GM19395 (cell line): ENCODE data around the gene NXF1.
"Not testable (repeated sequence)": the region's sequence is repeated elsewhere in the genome, so short reads cannot be mapped to it uniquely, and the experiment has no call there.

Source experiments
- ATAC-seq: cut with Tn5 transposase; IDR thresholded peaks from one replicate; pipeline ENCODE4 v1.9.1; 2021; ENCODE audit warnings: mild to moderate bottlenecking, moderate library complexity; ENCODE audit not compliant: unreplicated experiment

The NXF1 gene

DNA sequence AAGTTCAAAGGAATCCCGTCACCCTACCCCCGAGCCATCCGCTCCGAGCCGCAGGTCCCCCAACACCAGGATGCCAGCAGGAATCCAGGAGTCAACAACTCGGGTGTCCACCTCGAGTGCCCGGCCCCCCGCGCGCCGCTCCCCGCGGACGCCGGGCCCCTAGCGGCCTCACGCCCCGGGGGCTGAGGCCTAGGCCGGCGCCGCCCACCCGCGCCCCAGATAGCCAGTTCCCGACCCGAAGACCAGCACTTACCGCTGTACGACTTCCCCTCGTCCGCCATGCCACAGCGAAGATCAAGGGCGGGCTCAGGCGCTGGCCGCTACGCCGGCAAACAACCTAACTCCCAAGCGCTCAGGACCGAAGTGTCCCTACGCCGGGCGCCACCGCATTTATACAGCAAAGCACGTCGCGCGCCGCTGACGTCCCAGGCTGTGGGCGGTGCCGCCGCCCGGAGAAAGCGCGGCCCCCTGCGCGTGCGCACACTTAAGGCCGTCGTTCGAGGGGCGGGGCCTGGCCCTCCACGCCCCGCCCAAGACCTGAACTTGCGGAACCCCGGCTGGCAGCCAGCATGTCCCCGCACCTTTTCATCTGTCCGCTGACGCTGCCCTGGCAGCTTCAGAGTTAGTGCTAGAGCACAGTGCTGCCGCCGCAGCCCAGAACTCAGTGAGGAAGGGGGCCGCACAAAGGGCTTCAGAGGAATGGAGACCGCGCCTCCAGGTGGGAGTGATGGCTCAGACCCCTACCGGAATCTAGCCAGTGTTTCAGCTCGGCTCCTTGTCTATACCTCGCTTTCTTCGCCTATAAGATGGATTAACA lies at the start of gene NXF1:
Gene NXF1 (minus strand): TSS at position 365 of the 817 bp plus-strand sequence. CDS start 84 bp downstream, at position 281.
- peak; percentile 81 for ATAC-seq

DNA sequence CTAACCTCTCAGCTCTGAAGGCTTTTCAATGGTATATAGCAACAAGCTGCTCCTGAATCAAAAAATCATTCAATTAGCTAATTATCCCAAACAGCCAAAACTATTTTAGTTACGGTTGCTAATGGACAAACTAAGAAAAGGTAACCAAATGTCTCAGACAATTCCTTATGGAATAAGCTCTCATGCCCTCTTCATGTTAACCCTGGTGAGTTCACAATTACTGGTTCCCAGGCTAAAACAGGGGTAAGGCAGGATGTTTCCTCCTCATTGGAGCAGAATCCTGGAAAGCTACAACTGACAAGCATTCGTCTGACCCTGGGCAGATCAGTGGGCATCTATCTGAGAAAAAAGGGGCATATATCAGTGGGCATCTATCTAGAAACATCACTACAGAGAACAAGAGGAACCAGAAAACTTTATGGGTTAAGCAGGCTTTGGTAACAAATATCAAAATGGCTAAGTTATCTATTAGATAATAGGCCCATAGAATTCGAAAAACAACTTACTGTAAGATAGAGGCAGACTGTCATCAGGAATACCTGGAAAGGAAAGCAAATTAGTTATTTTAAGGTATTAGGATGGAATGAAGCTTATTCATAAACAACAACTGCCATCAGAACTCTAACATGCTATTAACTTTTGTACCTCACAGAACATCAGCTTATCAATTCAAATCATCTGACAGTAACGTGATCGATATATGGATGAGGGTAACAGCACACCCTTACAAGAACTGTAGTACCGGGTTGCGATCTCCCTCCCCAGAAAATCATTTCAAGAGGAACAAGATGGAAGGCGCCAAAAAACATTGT lies 49.0 kb upstream of the NXF1 start:
- ATAC-seq: no peak

DNA sequence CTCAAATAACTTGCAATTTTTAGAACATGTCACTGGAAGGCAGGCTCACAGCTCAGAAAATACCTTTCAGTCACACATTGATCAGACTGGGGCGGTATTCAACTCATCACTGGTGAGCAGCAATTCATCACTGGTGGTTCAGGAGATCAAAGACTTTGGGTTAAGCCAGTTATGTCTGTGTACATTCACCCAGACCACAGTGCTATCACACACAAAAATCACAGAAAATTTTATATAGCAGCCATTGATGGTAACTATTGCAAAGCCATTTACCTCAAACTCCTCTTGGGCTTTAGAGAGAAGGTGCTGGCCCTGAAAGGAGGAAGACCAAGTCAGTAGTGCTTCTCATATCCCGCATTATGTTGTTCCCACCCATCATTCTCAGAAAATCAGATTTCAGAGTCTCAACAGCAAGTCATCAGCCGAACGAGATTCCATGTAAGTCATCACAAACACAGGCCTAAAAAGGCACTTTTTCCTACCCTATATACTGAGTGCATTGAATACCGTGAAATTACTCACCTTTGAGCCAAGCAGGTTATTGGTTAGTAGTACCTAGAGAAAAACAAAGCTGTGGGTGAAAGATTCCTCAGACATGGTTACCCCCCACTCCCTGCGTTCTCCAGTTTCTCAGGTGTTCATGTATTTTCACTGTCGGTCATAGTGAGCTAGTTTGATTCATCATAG lies 48.2 kb upstream of the NXF1 start:
- ATAC-seq: no peak

DNA sequence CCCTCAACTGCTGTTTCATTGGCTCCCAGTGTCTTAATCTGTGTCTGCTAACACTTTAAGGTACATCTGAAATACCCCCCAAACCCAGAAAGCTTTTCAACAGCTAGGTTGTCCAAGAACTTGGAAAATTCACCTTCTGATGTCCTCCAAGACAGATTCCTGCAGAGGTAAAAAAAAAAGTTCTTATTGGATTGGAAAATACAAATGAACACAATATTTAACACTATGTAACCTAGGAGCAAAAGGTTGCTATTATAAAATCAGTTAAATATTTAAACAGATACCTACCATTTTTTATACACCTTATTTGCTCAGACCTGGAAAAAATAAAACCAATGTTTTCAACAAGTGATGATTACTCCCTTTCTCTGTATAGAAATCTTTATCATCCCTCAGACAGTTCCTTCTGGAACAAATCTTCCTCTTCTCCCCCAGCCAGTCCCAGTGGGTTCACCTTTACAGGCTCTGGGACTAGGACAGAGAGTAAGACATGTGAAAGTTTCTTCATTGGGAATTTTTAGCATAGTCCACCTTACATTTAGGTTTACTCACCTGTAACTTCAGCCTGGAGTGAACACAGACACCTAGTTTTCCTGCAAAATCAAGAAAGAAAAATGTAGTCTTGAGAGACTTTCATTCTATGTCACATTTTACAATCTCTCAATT lies 47.4 kb upstream of the NXF1 start:
- no peak for ATAC-seq

DNA sequence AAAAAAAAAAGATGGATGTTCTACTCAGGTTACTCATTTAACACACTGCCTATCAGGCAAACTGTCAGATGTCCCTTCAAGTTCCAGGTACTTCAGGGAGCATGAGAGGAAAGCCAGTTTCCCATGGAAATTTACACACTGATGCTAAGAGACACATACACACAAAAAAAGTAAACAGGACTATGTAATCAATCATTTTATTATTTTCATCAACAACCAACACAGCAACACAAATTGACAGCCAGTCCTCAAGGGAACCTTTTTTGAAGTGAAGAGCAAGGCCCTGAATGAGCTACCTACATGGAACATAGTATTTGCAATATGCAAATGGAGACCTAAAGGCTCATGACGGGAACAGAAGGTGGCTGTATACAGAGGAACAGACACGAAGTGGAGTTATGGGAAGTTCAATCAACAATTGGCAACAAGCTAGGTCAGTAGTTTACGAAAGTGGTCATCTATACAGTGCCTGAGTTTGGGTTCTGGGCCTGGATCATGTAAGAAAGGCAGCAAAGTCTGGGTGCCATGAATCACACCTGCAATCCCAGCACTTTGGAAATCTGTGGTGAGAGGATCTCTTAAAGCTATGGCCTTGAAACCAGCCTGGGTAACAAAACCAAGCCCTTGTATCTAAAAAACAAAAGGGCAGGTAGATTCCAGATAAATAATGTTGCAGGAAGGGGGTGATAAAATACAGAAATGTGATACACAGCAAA lies 46.7 kb upstream of the NXF1 start:
- ATAC-seq: no peak

DNA sequence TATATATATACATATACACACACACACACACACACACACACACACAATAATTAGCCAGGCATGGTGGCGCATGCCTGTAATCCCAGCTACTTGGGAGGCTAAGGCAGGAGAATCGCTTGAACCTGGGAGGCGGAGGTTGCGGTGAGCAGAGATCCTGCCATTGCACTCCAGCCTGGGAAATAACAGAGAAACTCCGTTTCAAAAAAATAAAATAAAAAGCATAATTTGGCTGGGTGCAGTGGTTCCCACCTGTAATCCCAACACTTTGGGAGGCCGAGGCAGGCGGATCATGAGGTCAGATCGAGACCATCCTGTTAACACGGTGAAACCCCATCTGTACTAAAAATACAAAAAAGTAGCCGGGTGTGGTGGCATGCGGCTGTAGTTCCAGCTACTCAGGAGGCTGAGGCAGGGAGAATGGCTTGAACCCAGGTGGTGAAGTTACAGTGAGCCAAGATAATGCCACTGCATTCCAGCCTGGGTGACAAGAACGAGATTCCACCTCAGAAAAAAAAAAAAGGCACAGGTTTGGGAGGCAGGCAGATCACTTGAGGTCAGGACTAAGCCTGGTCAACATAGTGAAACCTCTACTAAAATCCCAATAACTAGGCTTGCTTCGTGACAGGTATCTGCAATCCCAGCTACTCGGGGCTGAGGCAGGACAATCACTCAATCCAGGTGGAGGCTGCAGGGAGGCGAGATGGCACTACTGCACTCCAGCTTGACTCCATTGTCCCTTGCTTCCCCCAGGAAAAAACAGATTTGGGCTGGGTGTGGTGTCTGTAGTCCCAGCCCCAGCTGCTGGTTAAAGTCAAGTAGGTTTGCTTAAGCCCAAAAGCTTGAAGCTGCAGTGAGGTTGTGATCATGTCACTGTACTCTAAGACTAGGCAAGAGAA lies 45.9 kb upstream of the NXF1 start:
- no peak for ATAC-seq

DNA sequence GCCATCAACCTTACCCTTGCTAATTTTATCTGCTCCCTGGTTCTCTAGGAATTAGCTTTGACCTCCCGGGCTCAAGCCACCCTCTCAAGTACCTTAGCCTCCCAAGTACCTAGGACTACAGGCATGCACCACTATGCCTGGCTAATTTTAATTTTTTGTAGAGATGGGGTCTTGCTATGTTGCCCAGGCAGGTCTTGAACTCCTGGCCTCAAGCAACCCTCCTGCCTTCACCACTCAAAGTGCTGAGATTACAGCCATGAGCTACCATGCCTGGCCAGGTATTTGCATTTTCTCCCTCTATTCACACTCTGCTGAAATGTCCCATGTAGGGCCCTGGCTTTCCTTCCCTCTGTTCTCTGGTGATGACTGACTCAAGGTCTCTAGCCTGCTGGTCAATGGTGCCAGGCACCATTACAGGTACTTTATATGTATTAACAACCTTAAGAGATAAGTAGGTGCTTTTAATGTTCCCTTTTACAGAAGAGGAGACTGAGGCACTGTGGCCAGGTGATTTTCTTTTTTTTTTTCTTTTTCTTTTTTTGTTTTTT lies 42.6 kb upstream of the NXF1 start:
- ATAC-seq: no peak

DNA sequence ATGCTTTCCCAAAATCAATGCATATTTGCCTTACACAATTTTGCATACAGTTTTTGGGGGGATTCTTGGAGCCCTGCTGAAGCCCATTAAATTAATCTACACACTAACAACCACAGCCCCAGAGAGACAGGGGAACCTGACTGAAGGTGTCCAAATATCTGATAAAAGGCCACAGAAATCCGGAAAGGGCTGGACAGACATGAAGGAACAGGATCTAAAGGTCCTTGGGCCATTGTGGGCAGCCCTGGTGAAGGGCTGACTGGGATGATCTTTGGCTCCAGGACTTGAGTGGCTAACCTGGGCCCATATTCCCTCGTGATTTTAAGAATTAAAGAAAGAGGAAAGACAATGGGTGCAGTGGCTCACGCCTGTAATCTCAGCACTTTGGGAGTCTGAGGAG lies 40.9 kb upstream of the NXF1 start:
- no peak for ATAC-seq

DNA sequence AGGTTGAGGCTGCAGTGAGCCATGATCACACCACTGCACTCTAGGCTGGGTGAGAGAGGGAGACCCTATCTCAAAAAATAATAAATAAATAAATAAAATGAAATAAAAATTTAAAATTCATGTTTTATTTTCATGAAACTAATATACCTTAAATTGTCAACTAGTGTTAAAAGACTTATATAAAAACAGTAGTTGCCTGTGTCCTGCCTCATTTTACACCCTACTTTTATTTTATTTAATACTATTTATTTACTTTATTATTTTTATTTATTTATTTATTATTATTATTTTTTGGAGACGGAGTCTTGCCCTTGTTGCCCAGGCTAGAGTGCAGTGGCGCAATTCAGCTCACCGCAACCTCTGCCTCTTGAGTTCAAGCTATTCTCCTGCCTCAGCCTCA lies 38.9 kb upstream of the NXF1 start:
- no peak for ATAC-seq

DNA sequence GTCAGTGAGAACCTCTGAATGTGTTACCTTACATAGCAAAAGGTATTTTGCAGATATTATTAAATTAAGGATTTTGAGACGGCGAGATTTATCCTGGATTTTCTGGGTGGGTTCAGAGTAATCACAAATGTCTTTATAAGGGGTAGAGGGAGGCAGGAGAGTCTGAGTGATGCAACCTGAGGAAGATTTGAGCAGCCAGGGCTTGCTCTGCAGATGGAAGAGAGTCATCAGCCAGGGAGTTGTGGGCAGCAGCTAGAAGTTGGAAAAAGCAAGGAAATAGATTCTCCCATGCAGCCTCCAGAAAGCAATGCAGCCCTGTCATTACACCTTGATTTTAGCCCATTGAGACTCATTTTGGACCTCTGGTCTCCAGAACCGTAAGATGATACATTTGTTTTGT lies 38.2 kb upstream of the NXF1 start:
- no peak for ATAC-seq

DNA sequence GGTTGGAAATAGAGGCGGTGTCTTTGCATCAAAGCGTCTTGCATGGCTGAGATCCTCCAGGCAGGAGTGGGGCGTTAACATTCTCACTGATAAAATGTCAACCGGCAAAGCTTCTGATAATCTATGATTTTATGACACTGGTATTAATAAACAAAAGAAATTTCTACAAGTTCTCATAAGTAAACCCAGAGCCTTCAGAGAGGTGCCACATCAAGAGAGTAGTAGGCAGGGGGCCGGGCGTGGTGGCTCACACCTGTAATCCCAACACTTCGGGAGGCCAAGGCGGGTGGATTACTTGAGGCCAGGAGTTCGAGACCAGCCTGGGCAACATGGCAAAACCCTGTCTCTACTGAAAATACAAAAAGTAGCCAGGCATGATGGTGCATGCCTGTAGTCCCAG lies 37.7 kb upstream of the NXF1 start:
- ATAC-seq: not testable (repeated sequence)

DNA sequence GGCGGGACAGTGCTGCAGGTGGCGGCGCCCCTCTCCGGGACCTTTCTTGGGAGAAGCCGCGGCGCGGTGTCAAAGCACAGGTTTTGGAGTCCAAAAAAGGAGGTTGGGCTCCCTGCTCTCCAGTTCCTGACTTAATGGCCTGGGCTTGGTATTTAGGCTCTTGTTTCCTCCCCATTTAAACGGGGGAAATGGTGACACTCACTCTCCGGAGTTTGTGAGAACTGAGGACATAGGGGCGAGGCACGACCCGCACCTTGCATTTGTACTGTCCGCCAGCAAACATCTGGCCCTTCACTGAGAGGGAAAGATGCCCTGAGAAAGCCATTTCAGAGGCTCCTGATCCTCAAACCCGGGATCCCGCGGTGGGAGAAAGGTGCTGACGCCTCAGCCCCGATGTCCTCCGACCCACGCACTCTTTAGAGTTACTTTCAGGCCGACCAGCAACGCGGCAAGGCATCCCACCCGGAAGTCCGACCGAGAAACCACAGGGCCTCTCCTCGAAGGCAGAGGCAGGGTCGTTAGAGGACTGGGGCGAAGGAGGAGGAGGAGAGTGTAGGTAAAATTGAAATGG lies 37.0 kb upstream of the NXF1 start:
- no peak for ATAC-seq

DNA sequence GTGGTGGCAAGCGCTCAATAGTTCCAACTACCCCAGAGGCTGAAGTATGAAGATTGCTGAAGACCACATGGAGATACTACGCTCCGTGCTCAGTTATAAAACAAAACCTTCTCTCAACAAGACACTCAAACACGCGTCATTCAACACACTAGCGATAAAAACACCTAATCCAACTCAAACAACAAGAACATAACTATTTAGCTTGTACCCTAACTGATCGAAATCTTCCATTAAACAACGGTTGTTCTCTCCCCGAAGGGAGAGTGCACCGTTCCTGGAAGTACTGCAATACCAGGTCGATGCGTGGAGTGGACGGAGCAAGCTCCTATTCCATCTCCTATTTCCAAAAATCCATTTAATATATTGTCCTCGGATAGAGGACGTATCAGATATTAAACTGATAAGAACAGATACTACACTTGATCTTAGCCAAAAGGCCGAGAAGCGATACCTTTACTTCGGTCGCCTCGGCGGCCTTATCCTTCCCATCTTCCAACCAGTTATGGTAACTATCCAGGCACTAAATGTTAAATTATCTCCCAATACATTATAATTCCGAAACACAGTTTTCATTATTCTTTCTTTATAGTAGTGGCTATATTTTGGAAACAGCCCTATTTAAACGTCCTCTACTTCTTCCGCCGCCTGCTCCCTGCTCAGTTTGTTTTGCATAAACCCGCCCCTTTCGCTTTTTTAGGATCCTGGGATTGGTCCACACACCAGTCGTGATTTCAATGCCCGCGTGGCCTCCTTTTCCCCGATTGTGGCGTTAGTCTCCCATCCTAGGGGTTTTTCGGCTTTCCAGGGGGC lies 36.3 kb upstream of the NXF1 start:
- ATAC-seq: peak; percentile 71

DNA sequence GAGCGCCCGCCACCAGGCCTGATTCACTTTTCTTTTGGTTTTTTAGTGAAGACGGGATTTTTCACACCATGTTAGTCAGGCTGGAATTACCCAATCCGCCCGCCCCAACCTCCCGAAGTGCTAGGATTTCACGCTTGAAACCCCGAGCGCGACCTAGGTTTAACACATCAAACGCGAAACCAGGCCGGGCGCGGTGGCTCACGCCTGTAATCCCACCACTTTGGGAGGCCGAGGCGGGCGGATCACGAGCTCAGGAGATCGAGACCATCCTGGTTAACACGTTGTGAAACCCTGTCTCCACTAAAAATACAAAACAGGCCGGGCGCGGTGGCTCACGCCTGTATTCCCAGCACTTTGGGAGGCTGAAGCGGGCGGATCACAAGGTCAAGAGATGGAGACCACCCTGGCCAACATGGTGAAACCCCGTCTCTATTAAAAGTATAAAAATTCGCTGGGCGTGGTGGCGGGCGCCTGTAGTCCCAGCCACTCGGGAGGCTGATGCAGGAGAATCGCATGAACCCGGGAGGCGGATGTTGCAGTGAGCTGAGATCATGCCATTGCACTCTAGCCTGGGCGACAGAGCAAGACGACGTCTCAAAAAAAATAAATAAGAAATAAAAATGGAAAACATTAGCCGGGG lies 35.6 kb upstream of the NXF1 start:
- ATAC-seq: not testable (repeated sequence)

DNA sequence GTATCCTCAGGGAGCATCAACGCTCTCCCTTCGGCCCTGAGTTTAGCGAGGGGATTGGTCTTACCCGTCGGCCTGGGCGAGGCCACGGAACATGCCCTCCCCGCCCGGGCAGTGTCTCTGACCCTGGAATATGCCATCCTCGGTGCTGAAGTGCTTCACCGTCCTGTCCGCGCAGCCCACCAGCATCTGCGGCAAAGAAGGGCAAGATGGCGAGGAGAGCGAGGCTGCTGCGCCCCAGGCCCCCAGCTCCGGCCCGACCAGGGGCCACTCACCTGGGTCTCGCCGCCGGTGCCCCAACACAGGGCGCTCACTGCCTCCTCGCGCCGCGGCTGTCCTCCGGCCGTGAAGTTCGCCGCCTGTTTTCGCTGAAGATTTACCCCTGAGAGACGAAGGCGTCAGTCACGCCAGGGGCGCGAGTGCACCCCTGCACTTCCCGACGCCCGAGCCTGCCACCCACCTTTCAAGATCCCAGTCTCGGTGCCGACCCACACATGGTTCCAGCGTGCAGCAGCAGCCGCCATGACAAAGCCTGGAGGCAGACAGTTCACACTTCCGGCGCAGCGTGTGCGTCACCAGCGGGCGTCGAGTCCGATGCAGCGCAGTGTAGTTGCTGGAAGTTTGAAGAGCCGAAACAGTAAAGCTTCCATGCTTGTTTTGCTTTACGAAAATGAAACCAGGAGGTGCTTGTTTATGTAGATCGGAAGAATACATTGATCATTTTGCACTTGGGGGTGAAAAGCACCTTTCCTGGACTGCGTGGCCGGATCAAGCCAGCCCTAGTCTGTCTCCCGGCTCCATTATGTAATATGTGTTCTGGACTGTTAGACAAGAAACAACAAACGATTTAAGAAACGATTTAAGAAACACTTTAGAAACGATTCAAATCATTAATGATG lies 34.1 kb upstream of the NXF1 start, which contains the start of gene WDR74:
Gene WDR74 (minus strand): TSS at position 541 of the 896 bp plus-strand sequence. CDS start 20 bp downstream, at position 521.
- ATAC-seq: peak; percentile 50

DNA sequence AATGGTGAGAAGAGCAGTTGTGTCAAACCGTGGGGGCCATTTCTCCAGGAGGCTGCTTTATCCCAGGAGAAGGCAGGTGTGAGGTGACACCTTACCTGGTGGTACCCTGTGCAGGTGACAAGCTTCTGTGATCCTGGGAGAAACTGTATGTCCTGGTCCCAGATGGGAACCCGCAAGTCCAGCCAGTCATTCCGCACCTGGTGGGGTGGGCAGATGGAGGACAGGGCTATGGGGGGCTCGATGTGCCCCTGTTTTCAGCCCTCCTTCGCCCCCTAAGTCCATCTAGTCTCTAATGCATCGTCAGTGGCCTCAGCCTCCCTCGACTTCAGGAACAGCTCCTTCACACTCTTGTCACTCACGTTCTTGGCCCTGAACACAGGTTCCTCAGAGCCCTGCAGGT lies 30.1 kb upstream of the NXF1 start:
- ATAC-seq: no peak
